Measurements from ENCODE around the gene CACNA1C. TPM values are rescaled to one million over a fixed set of nuclear protein-coding genes. Genes with fewer than 3 reads are reported as not detected.

CACNA1C gene
- total RNA-seq, 4 donors from 2014 or later, result 5.2 to 12.9 (median 6.3) TPM

GRCh38 chr12:2447861-2448260 lies 395.1 kb downstream of the CACNA1C start:
- Histone ChIP-seq H3K4me3 (no peak overlapping the region), H3K27ac (no peak overlapping the region), H3K4me1 (no peaks in the 10 kb centered on the region), H3K36me3 (no peaks in the 10 kb centered on the region), H3K9me3 (no peaks in the 10 kb centered on the region), H3K27me3 (no peaks in the 10 kb centered on the region)
- no peak for DNase-seq (ENCODE audit: low spot score in 2 of 2)
- 75 to 77% methylated on average over 10 of the region's 10 CpGs for WGBS, 2 donors
- no peak for TF ChIP-seq POLR2A (IDR thresholded peaks at IDR 0.05)
- no peak for TF ChIP-seq CTCF (IDR thresholded peaks at IDR 0.05)
- TF ChIP-seq EP300 (IDR thresholded peaks at IDR 0.05), result no peak

GRCh38 chr12:2449586-2449985 lies 396.8 kb downstream of the CACNA1C start:
- TF ChIP-seq CTCF (IDR thresholded peaks at IDR 0.05) (no peak), EP300 (IDR thresholded peaks at IDR 0.05) (no peak), POLR2A (IDR thresholded peaks at IDR 0.05) (no peak)
- 68 to 69% methylated on average over 6 of the region's 6 CpGs for WGBS, 2 donors
- Histone ChIP-seq H3K36me3 (no peaks in the 10 kb centered on the region), H3K4me3 (no peak overlapping the region), H3K9me3 (no peaks in the 10 kb centered on the region), H3K4me1 (no peaks in the 10 kb centered on the region), H3K27me3 (no peaks in the 10 kb centered on the region), H3K27ac (no peak overlapping the region)
- DNase-seq (ENCODE audit: low spot score in 2 of 2), result no peak

GRCh38 chr12:2450553-2450952 lies 397.8 kb downstream of the CACNA1C start:
- no peak for TF ChIP-seq EP300 (IDR thresholded peaks at IDR 0.05)
- no peak overlapping the region for H3K27ac ChIP-seq

GRCh38 chr12:2451025-2451424 lies 398.2 kb downstream of the CACNA1C start:
- H3K27ac ChIP-seq, result no peak overlapping the region
- WGBS, 2 donors, result 61 to 72% methylated on average over 4 of the region's 4 CpGs
- no peaks in the 10 kb centered on the region for H3K4me1 ChIP-seq
- H3K4me3 ChIP-seq, result no peak overlapping the region
- no peaks in the 10 kb centered on the region for H3K27me3 ChIP-seq
- TF ChIP-seq POLR2A (IDR thresholded peaks at IDR 0.05) (no peak), CTCF (IDR thresholded peaks at IDR 0.05) (no peak), EP300 (IDR thresholded peaks at IDR 0.05) (no peak)
- no peaks in the 10 kb centered on the region for H3K36me3 ChIP-seq
- no peak for DNase-seq (ENCODE audit: low spot score in 2 of 2)
- no peaks in the 10 kb centered on the region for H3K9me3 ChIP-seq

More at GRCh38 chr12:2450553-2450952, 397.8 kb downstream of the CACNA1C start:
- Histone ChIP-seq H3K4me3 (no peak overlapping the region), H3K27me3 (no peaks in the 10 kb centered on the region), H3K36me3 (no peaks in the 10 kb centered on the region), H3K9me3 (no peaks in the 10 kb centered on the region), H3K4me1 (no peaks in the 10 kb centered on the region)
- WGBS, 2 donors, result 75 to 87% methylated on average over 9 of the region's 9 CpGs
- no peak for DNase-seq (ENCODE audit: low spot score in 2 of 2)

GRCh38 chr12:2451497-2451896 lies 398.7 kb downstream of the CACNA1C start:
- Histone ChIP-seq H3K4me1 (no peaks in the 10 kb centered on the region), H3K9me3 (no peaks in the 10 kb centered on the region), H3K27me3 (no peaks in the 10 kb centered on the region), H3K36me3 (no peaks in the 10 kb centered on the region), H3K27ac (no peak overlapping the region), H3K4me3 (no peak overlapping the region)
- TF ChIP-seq EP300 (IDR thresholded peaks at IDR 0.05) (no peak), POLR2A (IDR thresholded peaks at IDR 0.05) (no peak), CTCF (IDR thresholded peaks at IDR 0.05) (no peak)
- WGBS, 2 donors, result 82 to 87% methylated on average over 5 of the region's 5 CpGs
- DNase-seq (ENCODE audit: low spot score in 2 of 2), result no peak

All from tibial nerve (tissue), 4 donors.